Right lobe of liver (tissue), 6 donors: ENCODE measurements around the gene C5AR1. TPM values are rescaled to one million over a fixed set of nuclear protein-coding genes. Genes with fewer than 3 reads are reported as not detected.

Source experiments
- ATAC-seq, 4 donors: fragments of 200-7000 bp; cut with Tn5 transposase; one replicate each; pipeline ENCODE4 v1.9.1; 2020; ENCODE audit warnings: mild to moderate bottlenecking in 4 of 4, moderate library complexity in 4 of 4
- DNase-seq, 3 donors: peaks; one replicate each; pipeline ENCODE4 v3.0.0-alpha.2; 2020
- H3K27ac ChIP-seq, 3 donors: fragments of 200-600 bp; one replicate each; pipeline ENCODE4 v1.8.0; 2022
- H3K27me3 ChIP-seq, 2 donors: fragments of 200-600 bp; one replicate each; pipeline ENCODE4 v1.8.0; 2022
- H3K36me3 ChIP-seq, 4 donors: fragments of 200-600 bp; sonication (generic) in 1 of 4; one replicate each; pipeline versions ENCODE4 v1.5.1 to v1.8.0; 2017 to 2022; ENCODE audit warnings: control low read depth in 1 of 4
- H3K4me1 ChIP-seq, 4 donors: fragments of 200-600 bp; sonication (generic) in 1 of 4; one replicate each; pipeline versions ENCODE4 v1.5.1 to v1.8.0; 2017 to 2022; ENCODE audit warnings: control low read depth in 1 of 4
- H3K4me3 ChIP-seq, 3 donors: fragments of 200-600 bp; one replicate each; pipeline ENCODE4 v1.8.0; 2022
- H3K9me3 ChIP-seq, 4 donors: fragments of 200-600 bp; sonication (generic) in 1 of 4; one replicate each; pipeline versions ENCODE4 v1.5.1 to v1.8.0; 2017 to 2022; ENCODE audit warnings: control low read depth in 1 of 4
- CTCF ChIP-seq, 4 donors: fragments of 200-600 bp in 3 of 4; fragments of 450-650 bp in 1 of 4; IDR thresholded peaks; one replicate each; pipeline versions ENCODE4 v1.5.1 to v1.8.0; 2016 to 2022; ENCODE audit warnings: antibody characterized with exemption in 4 of 4, mild to moderate bottlenecking in 2 of 4
- POLR2A ChIP-seq: fragments of 450-650 bp; IDR thresholded peaks from one replicate; pipeline ENCODE4 v1.6.1; 2017; ENCODE audit warnings: antibody characterized with exemption, mild to moderate bottlenecking
- WGBS: methylation state at CpG from one replicate; pipeline ENCODE4 v1.1.6; 2018; ENCODE audit warnings: low coverage, low lambda C conversion rate; ENCODE audit not compliant: insufficient coverage; ENCODE audit errors: missing lambda C conversion rate; 5-methylcytosine and 5-hydroxymethylcytosine counted together
- intact Hi-C, 2 donors: fragments of 100-400 bp; cut with DNase I; formaldehyde crosslinking; loops; one replicate each; pipeline versions ENCODE4 v1.11.2 to v1.14.1; 2022
- total RNA-seq, 6 experiments: library from RNA; depleted of rRNA in 2 of 6; stranded (reverse); fragments of >200 nt in 2 of 6; fragmentation: NEBNext Ultra II Directional in 3 of 6; extraction: Animal tissue kit (Norgen Biotek cat#: 25700) in 3 of 6; gene quantifications; one replicate each; pipeline versions ENCODE4 v1.1.0 to v1.2.4, GENCODE V29; 2016 to 2023
- donor health status: DM: no; HTN: yes; CAD: no.
- donor health status: DM: no; HTN: no; CAD: no.
- donor health status: DM: no; HTN: no; CAD: no.
- donor health status: DM: no; HTN: yes; CAD: no.
- donor health status: DM: no; HTN: yes; CAD: no.

Gene C5AR1
- total RNA-seq, 6 experiments from 2014 or later = 3.3 to 19.8 (median 5.9) TPM

- DNase-seq (peak in 2 of 3 donors; percentile 52 to 68), ATAC-seq (no peak)
- intact Hi-C loops = no loop called here
- Histone ChIP-seq H3K4me3 (peak overlapping the region; percentile 66 to 87 (median 74)), H3K4me1 (peaks cover 0 to 22% (median 2%) of the 10 kb centered on the region in 4 donors), H3K9me3 (no peaks in the 10 kb centered on the region), H3K27me3 (no peaks in the 10 kb centered on the region), H3K36me3 (peaks cover 0 to 18% (median 5%) of the 10 kb centered on the region in 4 donors), H3K27ac (peak overlapping the region; percentile 93 to 94 (median 93))
- TF ChIP-seq POLR2A (no peak), CTCF (IDR thresholded peaks at IDR 0.05) (no peak)
- 71% methylated on average over 11 of the region's 42 CpGs for WGBS
These were observed 37.0 kb upstream of the C5AR1 start for GRCh38 chr19:47272448-47273312.

- TF ChIP-seq POLR2A (peak; percentile 80), CTCF (IDR thresholded peaks at IDR 0.05) (no peak)
- H3K4me3 ChIP-seq = peak overlapping the region; percentile 66 to 87 (median 74)
- H3K9me3 ChIP-seq = no peaks in the 10 kb centered on the region
- DNase-seq = peak; percentile 91 to 94 (median 94)
- peak overlapping the region; percentile 93 to 94 (median 93) for H3K27ac ChIP-seq
- no CpG with 5 or more reads among the region's 54 CpGs for WGBS
- H3K36me3 ChIP-seq = peaks cover 0 to 18% (median 5%) of the 10 kb centered on the region in 4 donors
- no peaks in the 10 kb centered on the region for H3K27me3 ChIP-seq
- intact Hi-C loops = no loop called here
- ATAC-seq = peak; percentile 70 to 80 (median 78)
- peaks cover 0 to 16% (median 2%) of the 10 kb centered on the region in 4 donors for H3K4me1 ChIP-seq
These were observed 36.2 kb upstream of the C5AR1 start for GRCh38 chr19:47273313-47274070.

DNA sequence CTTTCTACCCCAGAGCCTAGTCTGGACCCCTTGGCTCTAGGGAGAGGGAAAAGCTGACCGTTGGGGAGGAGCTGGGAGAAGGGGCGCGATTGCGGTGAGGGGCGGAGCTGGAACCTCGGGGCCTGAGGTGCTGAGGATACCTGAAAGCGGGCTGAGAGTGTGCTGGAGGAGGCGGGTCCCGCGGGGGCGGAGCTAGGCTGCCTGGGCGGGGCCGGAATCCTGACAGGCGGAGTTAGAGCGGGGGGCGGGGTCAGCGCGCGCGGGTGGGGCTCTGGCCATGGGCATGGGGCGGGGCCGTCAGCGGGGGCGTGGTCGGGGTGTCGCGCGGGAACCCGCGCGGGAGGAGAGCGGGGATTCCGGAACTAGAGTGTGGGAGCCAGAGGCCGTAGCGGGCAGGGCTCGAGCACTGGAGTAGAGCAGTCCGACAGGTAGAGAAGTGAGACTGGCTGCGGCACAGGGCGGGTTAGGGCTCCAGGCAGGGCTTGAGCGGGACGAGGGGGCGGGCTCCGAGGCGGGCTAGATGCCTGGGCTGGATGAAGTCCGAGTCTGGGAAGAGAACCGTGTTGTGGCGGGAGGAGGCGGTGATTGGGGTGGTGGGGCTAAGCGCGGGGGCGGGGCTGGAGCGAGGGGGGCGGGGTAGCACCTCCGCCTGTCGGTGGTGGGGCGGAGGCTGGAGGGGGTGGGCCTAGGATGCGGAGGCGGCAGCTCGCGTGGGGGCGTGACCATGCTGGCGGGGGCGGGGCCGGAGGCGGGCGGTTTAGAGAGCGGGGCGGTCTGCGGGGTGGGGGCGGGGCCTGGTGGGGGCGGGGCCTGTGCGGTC, 35.4 kb upstream of the C5AR1 start, which contains the start of gene INAFM1:
Gene INAFM1 (plus strand): TSS at position 815 of the 820 bp plus-strand sequence. CDS start 35 bp downstream, outside the sequence.
- no peaks in the 10 kb centered on the region for H3K27me3 ChIP-seq
- DNase-seq = peak; percentile 99 to 100 (median 99)
- H3K36me3 ChIP-seq = peaks cover 0 to 16% (median 5%) of the 10 kb centered on the region in 4 donors
- WGBS = 0% methylated on average over 12 of the region's 72 CpGs
- peak within 1 kb of the TSS; percentile 93 to 94 (median 93) for H3K27ac ChIP-seq
- no peaks in the 10 kb centered on the region for H3K9me3 ChIP-seq
- peak; percentile 84 to 92 (median 88) for ATAC-seq
- TF ChIP-seq CTCF (IDR thresholded peaks at IDR 0.05) = no peak
- TF ChIP-seq POLR2A = no peak
- peaks cover 0 to 16% (median 2%) of the 10 kb centered on the region in 4 donors for H3K4me1 ChIP-seq
- peak within 1 kb of the TSS; percentile 66 to 87 (median 74) for H3K4me3 ChIP-seq
- intact Hi-C loops = no loop called here
